Osteocyte (in vitro differentiated cells): ENCODE results near the gene OPALIN. TPM values are rescaled to one million over a fixed set of nuclear protein-coding genes. Genes with fewer than 3 reads are reported as not detected.

Experiments
- DNase-seq: peaks from one replicate; pipeline ENCODE4 v3.0.0; 2021; ENCODE audit warnings: mixed read lengths; ENCODE audit not compliant: unreplicated experiment; ENCODE audit errors: extremely low spot score
- H3K27ac Mint-ChIP-seq: one replicate; pipeline ENCODE4 v1.8.0; 2021; ENCODE audit warnings: mild to moderate bottlenecking, mixed read lengths; ENCODE audit not compliant: unreplicated experiment
- H3K27me3 Mint-ChIP-seq: one replicate; pipeline ENCODE4 v1.8.0; 2021; ENCODE audit warnings: mixed read lengths; ENCODE audit not compliant: unreplicated experiment
- H3K36me3 Mint-ChIP-seq: one replicate; pipeline ENCODE4 v1.8.0; 2021; ENCODE audit warnings: mixed read lengths; ENCODE audit not compliant: unreplicated experiment
- H3K4me1 Mint-ChIP-seq: one replicate; pipeline ENCODE4 v1.8.0; 2021; ENCODE audit warnings: mixed read lengths; ENCODE audit not compliant: unreplicated experiment
- H3K4me3 Mint-ChIP-seq: one replicate; pipeline ENCODE4 v1.8.0; 2021; ENCODE audit warnings: mild to moderate bottlenecking, moderate library complexity, mixed read lengths; ENCODE audit not compliant: unreplicated experiment
- H3K9me3 Mint-ChIP-seq: one replicate; pipeline ENCODE4 v1.8.0; 2021; ENCODE audit warnings: mixed read lengths; ENCODE audit not compliant: unreplicated experiment
- total RNA-seq: library from RNA; stranded (reverse); gene quantifications from 2 replicates; pipeline ENCODE4 v1.2.1, GENCODE V29; 2021
- TF ChIP-seq, protein P1 (sequence below): fragments of 200-600 bp; sonication (generic); IDR thresholded peaks from 2 replicates; pipeline ENCODE4 v1.5.0; 2021; ENCODE audit warnings: antibody characterized with exemption, mild to moderate bottlenecking, moderate library complexity

OPALIN gene
- total RNA-seq, 1 donor from 2014 or later, result not detected

- TF ChIP-seq, protein P1, sequence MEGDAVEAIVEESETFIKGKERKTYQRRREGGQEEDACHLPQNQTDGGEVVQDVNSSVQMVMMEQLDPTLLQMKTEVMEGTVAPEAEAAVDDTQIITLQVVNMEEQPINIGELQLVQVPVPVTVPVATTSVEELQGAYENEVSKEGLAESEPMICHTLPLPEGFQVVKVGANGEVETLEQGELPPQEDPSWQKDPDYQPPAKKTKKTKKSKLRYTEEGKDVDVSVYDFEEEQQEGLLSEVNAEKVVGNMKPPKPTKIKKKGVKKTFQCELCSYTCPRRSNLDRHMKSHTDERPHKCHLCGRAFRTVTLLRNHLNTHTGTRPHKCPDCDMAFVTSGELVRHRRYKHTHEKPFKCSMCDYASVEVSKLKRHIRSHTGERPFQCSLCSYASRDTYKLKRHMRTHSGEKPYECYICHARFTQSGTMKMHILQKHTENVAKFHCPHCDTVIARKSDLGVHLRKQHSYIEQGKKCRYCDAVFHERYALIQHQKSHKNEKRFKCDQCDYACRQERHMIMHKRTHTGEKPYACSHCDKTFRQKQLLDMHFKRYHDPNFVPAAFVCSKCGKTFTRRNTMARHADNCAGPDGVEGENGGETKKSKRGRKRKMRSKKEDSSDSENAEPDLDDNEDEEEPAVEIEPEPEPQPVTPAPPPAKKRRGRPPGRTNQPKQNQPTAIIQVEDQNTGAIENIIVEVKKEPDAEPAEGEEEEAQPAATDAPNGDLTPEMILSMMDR, result no peak
- no peak overlapping the region for H3K27ac Mint-ChIP-seq
- H3K27me3 Mint-ChIP-seq, result peaks cover 33% of the 10 kb centered on the region
- DNase-seq, result peak; percentile 3
- H3K4me3 Mint-ChIP-seq, result no peak overlapping the region
- no peaks in the 10 kb centered on the region for H3K9me3 Mint-ChIP-seq
- no peaks in the 10 kb centered on the region for H3K4me1 Mint-ChIP-seq
- no peaks in the 10 kb centered on the region for H3K36me3 Mint-ChIP-seq
Measured at GRCh38 chr10:96352027-96352426, 6.8 kb downstream of the OPALIN start.

DNA sequence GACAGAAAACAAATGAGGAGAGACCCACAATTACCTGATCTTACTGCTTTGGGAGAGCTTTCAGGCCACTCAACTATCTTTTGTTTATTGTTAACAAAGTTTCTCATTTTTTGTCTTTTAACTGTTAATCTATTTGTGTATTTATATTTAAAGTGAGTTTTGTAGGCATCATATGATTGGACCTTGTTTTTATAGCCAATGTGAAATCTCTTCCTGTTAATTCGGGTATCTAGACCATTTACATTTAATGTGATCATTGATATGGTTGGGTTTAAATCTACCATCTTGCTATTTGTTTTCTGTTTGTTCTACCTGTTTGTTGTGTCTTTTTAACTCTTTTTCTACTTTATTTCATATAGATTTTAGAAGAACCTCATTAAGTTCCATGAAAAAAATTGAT, 12.5 kb downstream of the OPALIN start:
- Mint-ChIP-seq H3K4me3 (no peak overlapping the region), H3K9me3 (peaks cover 8% of the 10 kb centered on the region), H3K27me3 (peaks cover 27% of the 10 kb centered on the region), H3K36me3 (no peaks in the 10 kb centered on the region), H3K4me1 (no peaks in the 10 kb centered on the region), H3K27ac (no peak overlapping the region)
- no peak for DNase-seq
- TF ChIP-seq, protein P1, result no peak

GRCh38 chr10:96345222-96345621, 13.6 kb downstream of the OPALIN start:
- peaks cover 25% of the 10 kb centered on the region for H3K27me3 Mint-ChIP-seq
- peaks cover 8% of the 10 kb centered on the region for H3K9me3 Mint-ChIP-seq
- no peak for DNase-seq
- TF ChIP-seq, protein P1, result no peak
- no peak overlapping the region for H3K27ac Mint-ChIP-seq
- H3K36me3 Mint-ChIP-seq, result no peaks in the 10 kb centered on the region
- no peak overlapping the region for H3K4me3 Mint-ChIP-seq
- H3K4me1 Mint-ChIP-seq, result no peaks in the 10 kb centered on the region

GRCh38 chr10:96344178-96344577, 14.6 kb downstream of the OPALIN start:
- H3K27ac Mint-ChIP-seq, result no peak overlapping the region
- H3K4me1 Mint-ChIP-seq, result no peaks in the 10 kb centered on the region
- H3K36me3 Mint-ChIP-seq, result no peaks in the 10 kb centered on the region
- H3K9me3 Mint-ChIP-seq, result peaks cover 8% of the 10 kb centered on the region
- no peak for DNase-seq
- H3K4me3 Mint-ChIP-seq, result no peak overlapping the region
- H3K27me3 Mint-ChIP-seq, result peaks cover 29% of the 10 kb centered on the region
- TF ChIP-seq, protein P1, result no peak

- Mint-ChIP-seq H3K27ac (no peak overlapping the region), H3K9me3 (peaks cover 8% of the 10 kb centered on the region), H3K36me3 (no peaks in the 10 kb centered on the region), H3K4me3 (no peak overlapping the region), H3K27me3 (peaks cover 33% of the 10 kb centered on the region), H3K4me1 (no peaks in the 10 kb centered on the region)
- no peak for DNase-seq
- TF ChIP-seq, protein P1, result no peak
Measured at GRCh38 chr10:96342402-96342801, 16.4 kb downstream of the OPALIN start.
